SK-N-SH (cell line): ENCODE data around the gene SLC16A11.

ENCODE experiments used
- CTCF ChIP-seq: fragments of 200-600 bp; sonication (generic); IDR thresholded peaks from 2 replicates; pipeline ENCODE4 v1.6.1; 2017; ENCODE audit warnings: antibody characterized with exemption, mild to moderate bottlenecking, moderate library complexity
- EP300 ChIP-seq, 2 experiments: IDR thresholded peaks; 2 replicates each; pipeline versions ENCODE4 v1.4.0 to v1.6.1; 2012; ENCODE audit warnings: borderline replicate concordance in 1 of 2, low read depth in 1 of 2, low read length in 1 of 2
- EZH2phosphoT487 ChIP-seq: fragments of 200-600 bp; sonication (generic); IDR thresholded peaks from 2 replicates; pipeline ENCODE4 v1.6.1; 2017; ENCODE audit warnings: low read depth, mixed run types, mild to moderate bottlenecking, antibody characterized with exemption, moderate library complexity, borderline replicate concordance
- JUND ChIP-seq: IDR thresholded peaks from 2 replicates; pipeline ENCODE4 v1.4.0; 2012
- MXI1 ChIP-seq: IDR thresholded peaks from 2 replicates; pipeline ENCODE4 v1.6.1; 2012; ENCODE audit warnings: mild to moderate bottlenecking, low read depth, low read length, improper control_type of control experiment
- POLR2AphosphoS5 ChIP-seq: IDR thresholded peaks from 2 replicates; pipeline ENCODE4 v1.6.1; 2012; ENCODE audit warnings: low read depth, low read length
- TCF12 ChIP-seq: IDR thresholded peaks from 2 replicates; pipeline ENCODE4 v1.4.0; 2012

GRCh38 chr17:7058831-7059447, 15.0 kb upstream of the SLC16A11 start:
- TF ChIP-seq CTCF, result no peak
- TF ChIP-seq POLR2AphosphoS5, result no peak
- no peak for TF ChIP-seq JUND
- no peak for TF ChIP-seq MXI1
- TF ChIP-seq EZH2phosphoT487, result no peak
- TF ChIP-seq EP300 (IDR thresholded peaks at IDR 0.05; ENCODE audit: borderline replicate concordance in 1 of 2, low read depth in 1 of 2, low read length in 1 of 2), result no peak
- TF ChIP-seq TCF12, result no peak
